ENCODE data around the gene CXCR5.

- TF ChIP-seq, protein P1, sequence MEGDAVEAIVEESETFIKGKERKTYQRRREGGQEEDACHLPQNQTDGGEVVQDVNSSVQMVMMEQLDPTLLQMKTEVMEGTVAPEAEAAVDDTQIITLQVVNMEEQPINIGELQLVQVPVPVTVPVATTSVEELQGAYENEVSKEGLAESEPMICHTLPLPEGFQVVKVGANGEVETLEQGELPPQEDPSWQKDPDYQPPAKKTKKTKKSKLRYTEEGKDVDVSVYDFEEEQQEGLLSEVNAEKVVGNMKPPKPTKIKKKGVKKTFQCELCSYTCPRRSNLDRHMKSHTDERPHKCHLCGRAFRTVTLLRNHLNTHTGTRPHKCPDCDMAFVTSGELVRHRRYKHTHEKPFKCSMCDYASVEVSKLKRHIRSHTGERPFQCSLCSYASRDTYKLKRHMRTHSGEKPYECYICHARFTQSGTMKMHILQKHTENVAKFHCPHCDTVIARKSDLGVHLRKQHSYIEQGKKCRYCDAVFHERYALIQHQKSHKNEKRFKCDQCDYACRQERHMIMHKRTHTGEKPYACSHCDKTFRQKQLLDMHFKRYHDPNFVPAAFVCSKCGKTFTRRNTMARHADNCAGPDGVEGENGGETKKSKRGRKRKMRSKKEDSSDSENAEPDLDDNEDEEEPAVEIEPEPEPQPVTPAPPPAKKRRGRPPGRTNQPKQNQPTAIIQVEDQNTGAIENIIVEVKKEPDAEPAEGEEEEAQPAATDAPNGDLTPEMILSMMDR (IDR thresholded peaks at IDR 0.05) = no peak
- TF ChIP-seq POLR2A (IDR thresholded peaks at IDR 0.05; ENCODE audit: low read depth) (no peak), POLR2AphosphoS5 (IDR thresholded peaks at IDR 0.05) (no peak)
These were observed 15.6 kb downstream of the CXCR5 start for GRCh38 chr11:118899296-118899688.

Measured in esophagus muscularis mucosa (tissue), 3 donors.